CD4-positive, alpha-beta T cell (primary cell): ENCODE measurements around the gene TMEM163. TPM values are rescaled to one million over a fixed set of nuclear protein-coding genes. Genes with fewer than 3 reads are reported as not detected.

Source experiments
- ATAC-seq: fragments of 200-7000 bp; cut with Tn5 transposase; one replicate; pipeline ENCODE4 v1.10.0; 2022; ENCODE audit warnings: mild to moderate bottlenecking; ENCODE audit not compliant: poor library complexity
- CTCF ChIA-PET: fragments of 350-600 bp; sonication (Branson Sonifier 250); formaldehyde crosslinking; loops from one replicate; lab custom pipeline; 2021; ENCODE audit warnings: antibody characterized with exemption, inconsistent platforms; lab: Charles Lee
- POLR2A ChIA-PET: fragments of 350-600 bp; sonication (Branson Sonifier 250); formaldehyde crosslinking; loops from one replicate; lab custom pipeline; 2021; ENCODE audit warnings: antibody characterized with exemption, inconsistent platforms; lab: Charles Lee
- DNase-seq, 14 experiments: peaks; one replicate each; pipeline ENCODE4 v3.0.0-alpha.2; 2013 to 2020; ENCODE audit warnings: mixed read lengths in 2 of 14
- H3K27ac ChIP-seq, 2 donors: one replicate each; pipeline versions ENCODE4 v1.5.1 to v1.7.0; 2013; ENCODE audit warnings: low read length in 2 of 2, low read depth in 1 of 2, mild to moderate bottlenecking in 1 of 2
- H3K27me3 ChIP-seq, 2 experiments: 1 replicate in 1 of 2; 2 replicates in 1 of 2; pipeline versions ENCODE4 v1.6.1 to v1.7.0; 2013; ENCODE audit warnings: low read length in 2 of 2, control low read depth in 1 of 2, mild to moderate bottlenecking in 1 of 2, moderate library complexity in 1 of 2; ENCODE audit not compliant: insufficient read depth in 2 of 2, control insufficient read depth in 1 of 2
- H3K36me3 ChIP-seq: one replicate; pipeline ENCODE4 v1.6.1; 2013; ENCODE audit warnings: low read length, control low read depth; ENCODE audit not compliant: insufficient read depth
- H3K4me1 ChIP-seq: one replicate; pipeline ENCODE4 v1.6.1; 2013; ENCODE audit warnings: low read length, control low read depth; ENCODE audit not compliant: insufficient read depth
- H3K4me3 ChIP-seq: one replicate; pipeline ENCODE4 v1.5.1; 2013; ENCODE audit warnings: mild to moderate bottlenecking, low read length, moderate library complexity
- H3K9me3 ChIP-seq, 2 experiments: 1 replicate in 1 of 2; 2 replicates in 1 of 2; pipeline versions ENCODE4 v1.6.1 to v1.7.0; 2013; ENCODE audit warnings: low read length in 2 of 2, mild to moderate bottlenecking in 2 of 2, control low read depth in 1 of 2, moderate library complexity in 1 of 2; ENCODE audit not compliant: control insufficient read depth in 1 of 2, insufficient read depth in 1 of 2
- H3K27ac Mint-ChIP-seq: one replicate; pipeline ENCODE4 v1.8.0; 2020; ENCODE audit warnings: mixed read lengths
- H3K27me3 Mint-ChIP-seq: one replicate; pipeline ENCODE4 v1.8.0; 2021; ENCODE audit warnings: mixed read lengths
- H3K36me3 Mint-ChIP-seq: one replicate; pipeline ENCODE4 v1.8.0; 2021; ENCODE audit warnings: low read depth, mixed read lengths
- H3K4me1 Mint-ChIP-seq: one replicate; pipeline ENCODE4 v1.8.0; 2021; ENCODE audit warnings: low read depth, mixed read lengths
- H3K4me3 Mint-ChIP-seq: one replicate; pipeline ENCODE4 v1.8.0; 2020; ENCODE audit warnings: mild to moderate bottlenecking, mixed read lengths
- H3K9me3 Mint-ChIP-seq: one replicate; pipeline ENCODE4 v1.8.0; 2020; ENCODE audit warnings: mixed read lengths
- CTCF ChIP-seq: fragments of 200-600 bp; IDR thresholded peaks from one replicate; pipeline ENCODE4 v1.8.0; 2022; ENCODE audit warnings: antibody characterized with exemption, mild to moderate bottlenecking
- intact Hi-C, 2 experiments: fragments of 100-400 bp; cut with DNase I in 1 of 2; cut with micrococcal nuclease in 1 of 2; formaldehyde crosslinking; loops; one replicate each; pipeline versions ENCODE4 v1.15.1 to v1.9.0; 2023 to 2025; cut with DNase I, micrococcal nuclease
- total RNA-seq, 174 experiments: library from RNA in 2 of 174; stranded (reverse) in 2 of 174; gene quantifications; one replicate each; pipeline ENCODE4 v1.2.3 and lab custom pipeline; 2021 to 2026

TMEM163 gene
- total RNA-seq, 2 experiments from 2014 or later = 0.14 to 0.47 TPM

GRCh38 chr2:134600208-134600607 is 118.6 kb downstream of the TMEM163 start:
- Mint-ChIP-seq H3K9me3 (peaks cover 2% of the 10 kb centered on the region), H3K36me3 (no peaks in the 10 kb centered on the region), H3K27me3 (peaks cover 25% of the 10 kb centered on the region), H3K27ac (no peak overlapping the region), H3K4me1 (no peaks in the 10 kb centered on the region), H3K4me3 (no peak overlapping the region)
- intact Hi-C loops = no loop called here
- no peak for DNase-seq
- ChIA-PET CTCF (no interaction called here), POLR2A (no interaction called here)
- Histone ChIP-seq H3K4me1 (no peaks in the 10 kb centered on the region), H3K27ac (no peak overlapping the region), H3K4me3 (no peak overlapping the region), H3K9me3 (peaks cover 4 to 6% of the 10 kb centered on the region in 2 experiments), H3K36me3 (no peaks in the 10 kb centered on the region), H3K27me3 (peaks cover 0 to 3% of the 10 kb centered on the region in 2 experiments)
- no peak for TF ChIP-seq CTCF
- ATAC-seq = no peak

GRCh38 chr2:134599236-134599635 is 119.6 kb downstream of the TMEM163 start:
- H3K27ac ChIP-seq = no peak overlapping the region
- ChIA-PET CTCF (no interaction called here), POLR2A (no interaction called here)
- peaks cover 0 to 3% of the 10 kb centered on the region in 2 experiments for H3K27me3 ChIP-seq
- peaks cover 2% of the 10 kb centered on the region for H3K9me3 Mint-ChIP-seq
- no peaks in the 10 kb centered on the region for H3K36me3 Mint-ChIP-seq
- H3K36me3 ChIP-seq = no peaks in the 10 kb centered on the region
- H3K4me1 ChIP-seq = no peaks in the 10 kb centered on the region
- TF ChIP-seq CTCF = no peak
- peaks cover 4 to 6% of the 10 kb centered on the region in 2 experiments for H3K9me3 ChIP-seq
- H3K27me3 Mint-ChIP-seq = peaks cover 25% of the 10 kb centered on the region
- no peak overlapping the region for H3K27ac Mint-ChIP-seq
- H3K4me3 Mint-ChIP-seq = no peak overlapping the region
- no peak for ATAC-seq
- no peak overlapping the region for H3K4me3 ChIP-seq
- intact Hi-C loops = no loop called here
- H3K4me1 Mint-ChIP-seq = no peaks in the 10 kb centered on the region
- DNase-seq = no peak

- Mint-ChIP-seq H3K4me3 (no peak overlapping the region), H3K4me1 (no peaks in the 10 kb centered on the region), H3K27ac (no peak overlapping the region), H3K27me3 (peaks cover 4% of the 10 kb centered on the region), H3K36me3 (no peaks in the 10 kb centered on the region), H3K9me3 (peaks cover 16% of the 10 kb centered on the region)
- peaks cover 6 to 23% of the 10 kb centered on the region in 2 experiments for H3K9me3 ChIP-seq
- DNase-seq = no peak
- H3K4me1 ChIP-seq = no peaks in the 10 kb centered on the region
- CTCF ChIA-PET = no interaction called here
- no peaks in the 10 kb centered on the region for H3K27me3 ChIP-seq
- intact Hi-C loops = no loop called here
- ATAC-seq = no peak
- no peak overlapping the region for H3K27ac ChIP-seq
- H3K36me3 ChIP-seq = no peaks in the 10 kb centered on the region
- POLR2A ChIA-PET = no interaction called here
- TF ChIP-seq CTCF = no peak
- H3K4me3 ChIP-seq = no peak overlapping the region
Measured at GRCh38 chr2:134594399-134594798, 124.4 kb downstream of the TMEM163 start.
